Retinal pigment epithelial cell (primary cell): ENCODE data around the gene TCEANC2.
"Not testable (repeated sequence)": the region's sequence is repeated elsewhere in the genome, so short reads cannot be mapped to it uniquely, and the experiment has no call there.

Source experiments
- DNase-seq: peaks from one replicate; pipeline ENCODE4 v3.0.0-alpha.2; 2010; ENCODE audit warnings: low read depth
- H3K4me3 ChIP-seq: 2 replicates; pipeline ENCODE4 v1.5.1; 2011; ENCODE audit warnings: mild to moderate bottlenecking, low read length, control low read depth, moderate library complexity
- TF ChIP-seq, protein P1 (sequence below): conservative IDR thresholded peaks from 2 replicates; pipeline ENCODE4 v1.5.1; 2011; ENCODE audit warnings: low read depth, low read length, control low read depth, inconsistent platforms

TCEANC2 gene

DNA sequence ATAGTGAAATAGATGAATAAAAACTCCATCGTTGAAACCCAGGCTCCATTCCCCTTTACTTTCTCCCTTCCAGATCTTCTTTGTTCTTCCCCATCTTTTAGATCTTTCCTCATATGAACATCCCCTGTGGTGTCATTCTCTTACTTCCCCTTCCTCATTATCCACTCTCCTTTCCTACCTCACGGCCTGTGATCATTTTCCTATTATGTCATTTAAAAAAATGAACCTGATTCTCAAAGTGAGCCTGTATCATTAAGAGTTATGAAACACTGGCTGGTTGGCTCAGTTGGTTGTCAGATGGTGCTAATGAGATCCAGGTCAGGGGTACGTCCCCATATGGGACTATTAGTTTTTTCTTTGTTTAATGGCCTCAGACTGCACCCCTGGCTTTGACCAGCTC lies 38.3 kb downstream of the TCEANC2 start:
- DNase-seq, result no peak
- H3K4me3 ChIP-seq, result no peak overlapping the region
- TF ChIP-seq, protein P1, sequence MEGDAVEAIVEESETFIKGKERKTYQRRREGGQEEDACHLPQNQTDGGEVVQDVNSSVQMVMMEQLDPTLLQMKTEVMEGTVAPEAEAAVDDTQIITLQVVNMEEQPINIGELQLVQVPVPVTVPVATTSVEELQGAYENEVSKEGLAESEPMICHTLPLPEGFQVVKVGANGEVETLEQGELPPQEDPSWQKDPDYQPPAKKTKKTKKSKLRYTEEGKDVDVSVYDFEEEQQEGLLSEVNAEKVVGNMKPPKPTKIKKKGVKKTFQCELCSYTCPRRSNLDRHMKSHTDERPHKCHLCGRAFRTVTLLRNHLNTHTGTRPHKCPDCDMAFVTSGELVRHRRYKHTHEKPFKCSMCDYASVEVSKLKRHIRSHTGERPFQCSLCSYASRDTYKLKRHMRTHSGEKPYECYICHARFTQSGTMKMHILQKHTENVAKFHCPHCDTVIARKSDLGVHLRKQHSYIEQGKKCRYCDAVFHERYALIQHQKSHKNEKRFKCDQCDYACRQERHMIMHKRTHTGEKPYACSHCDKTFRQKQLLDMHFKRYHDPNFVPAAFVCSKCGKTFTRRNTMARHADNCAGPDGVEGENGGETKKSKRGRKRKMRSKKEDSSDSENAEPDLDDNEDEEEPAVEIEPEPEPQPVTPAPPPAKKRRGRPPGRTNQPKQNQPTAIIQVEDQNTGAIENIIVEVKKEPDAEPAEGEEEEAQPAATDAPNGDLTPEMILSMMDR, result no peak

GRCh38 chr1:54094001-54094729 lies 40.8 kb downstream of the TCEANC2 start:
- TF ChIP-seq, protein P1, result no peak
- no peak for DNase-seq
- H3K4me3 ChIP-seq, result no peak overlapping the region

DNA sequence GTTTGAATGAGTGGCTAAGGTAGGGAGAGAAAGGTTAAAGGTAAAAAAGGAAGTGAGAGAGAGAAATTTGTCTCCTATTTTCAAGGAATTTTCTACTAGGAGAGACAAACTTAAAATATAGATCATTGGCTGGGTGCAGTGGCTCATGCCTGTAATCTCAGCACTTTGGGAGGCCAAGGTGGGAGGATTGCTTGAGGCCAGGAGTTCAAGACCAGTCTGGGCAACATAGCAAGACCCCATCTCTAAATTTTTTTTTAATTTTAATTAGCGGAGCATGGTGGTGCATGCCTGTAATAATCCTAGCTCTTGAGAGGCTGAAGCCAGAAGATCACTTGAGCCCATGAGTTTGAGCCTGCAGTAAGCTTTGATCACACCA lies 41.3 kb downstream of the TCEANC2 start:
- DNase-seq, result not testable (repeated sequence)

DNA sequence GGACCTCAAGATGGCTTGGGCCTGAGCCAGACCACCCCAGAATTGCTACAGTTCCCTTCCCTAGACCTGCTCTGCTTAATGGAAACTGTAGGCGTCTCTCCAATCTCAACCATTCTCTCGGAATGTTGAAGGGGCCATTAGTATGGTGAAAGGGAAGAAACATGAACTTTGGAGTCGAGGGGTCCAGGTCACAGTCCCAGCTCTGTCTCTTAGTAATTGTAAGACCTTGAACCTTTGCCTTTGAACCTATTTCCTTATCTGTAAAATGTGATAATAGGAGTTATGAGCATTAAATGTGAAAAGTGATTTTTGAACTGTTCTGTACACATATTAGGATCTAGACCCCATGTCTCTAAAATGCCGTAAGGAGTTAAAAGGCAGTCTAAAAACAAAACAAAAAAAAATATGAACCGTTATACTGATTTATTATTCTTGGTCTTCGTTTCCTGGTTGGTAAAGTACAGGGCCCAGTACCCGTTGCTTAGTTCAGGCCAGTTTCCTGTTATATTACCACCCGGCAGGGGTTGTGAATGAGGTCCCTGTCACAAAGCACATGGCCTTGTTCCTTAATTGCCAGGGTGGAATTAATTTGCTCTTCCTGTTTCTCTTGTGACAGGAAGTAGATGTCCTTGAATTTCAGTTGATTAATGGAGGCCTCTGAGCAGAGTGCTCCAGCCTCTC lies 42.3 kb downstream of the TCEANC2 start:
- TF ChIP-seq, protein P1, result no peak
- DNase-seq, result no peak
- no peak overlapping the region for H3K4me3 ChIP-seq

More for the DNA sequence above, 41.3 kb downstream of the TCEANC2 start:
- not testable (repeated sequence) for H3K4me3 ChIP-seq

DNA sequence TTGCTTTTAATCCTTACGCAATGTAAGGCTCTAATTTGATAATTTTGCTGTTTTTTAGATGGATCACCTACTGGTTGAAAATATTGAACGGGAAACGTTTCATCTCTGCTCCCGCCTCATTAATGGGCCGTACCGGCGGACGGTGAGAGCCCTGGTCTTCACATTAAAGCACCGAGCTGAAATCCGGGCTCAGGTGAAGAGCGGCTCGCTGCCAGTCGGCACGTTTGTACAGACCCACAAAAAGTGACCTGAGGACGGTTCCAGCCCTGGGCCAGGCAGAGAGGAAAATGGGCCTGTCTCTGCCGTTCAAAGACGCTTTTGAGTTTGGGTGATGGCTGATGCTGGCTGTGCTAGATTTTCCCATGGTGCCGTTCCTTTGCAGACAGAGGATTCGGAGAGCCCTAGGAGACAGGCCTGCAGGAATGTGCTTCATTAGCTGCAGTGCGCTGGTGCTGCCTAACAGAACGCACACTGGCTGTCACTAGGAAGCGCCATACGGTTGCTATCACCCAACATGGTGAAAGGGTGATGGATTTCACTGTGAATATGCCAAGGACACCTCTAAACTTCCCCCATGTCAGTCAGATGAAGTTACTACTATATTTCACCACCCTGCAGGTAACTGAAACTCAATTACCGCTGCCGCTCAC lies 42.9 kb downstream of the TCEANC2 start:
- H3K4me3 ChIP-seq, result no peak overlapping the region
- TF ChIP-seq, protein P1, result no peak
- DNase-seq, result no peak

GRCh38 chr1:54096877-54097240 lies 43.5 kb downstream of the TCEANC2 start:
- no peak overlapping the region for H3K4me3 ChIP-seq
- TF ChIP-seq, protein P1, result no peak
- DNase-seq, result no peak

DNA sequence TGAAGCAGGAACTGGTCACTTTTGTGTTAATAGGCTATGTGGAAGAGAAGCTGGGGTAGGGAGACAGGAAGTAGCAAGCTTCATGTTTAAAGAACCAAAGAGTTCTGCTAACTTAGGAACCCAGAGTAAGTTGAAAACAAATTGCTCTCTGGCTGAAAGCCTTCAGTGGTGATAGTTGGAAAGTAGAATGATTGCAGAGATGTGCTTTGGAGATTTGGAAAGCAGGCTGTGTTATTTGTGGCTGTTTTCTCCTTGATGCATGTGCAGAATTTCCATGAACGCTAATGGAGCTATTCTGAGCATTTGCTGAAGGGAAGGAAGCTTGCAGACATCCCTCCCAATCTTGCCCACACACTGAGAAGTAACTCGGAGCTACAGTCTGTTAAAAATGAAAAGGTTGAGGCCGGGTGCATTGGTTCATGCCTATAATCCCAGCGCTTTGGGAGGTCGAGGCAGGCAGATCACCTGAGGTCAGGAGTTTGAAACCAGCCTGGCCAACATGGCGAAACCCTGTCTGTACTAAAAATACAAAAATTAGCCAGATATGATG lies 45.7 kb downstream of the TCEANC2 start:
- TF ChIP-seq, protein P1, result no peak
- DNase-seq, result no peak
- H3K4me3 ChIP-seq, result no peak overlapping the region
